HG03342 (cell line): Measurements from ENCODE around the gene GPC1.

ENCODE experiments used
- ATAC-seq: cut with Tn5 transposase; IDR thresholded peaks from one replicate; pipeline ENCODE4 v1.9.1; 2021; ENCODE audit warnings: mild to moderate bottlenecking, moderate library complexity; ENCODE audit not compliant: unreplicated experiment

The GPC1 gene

GRCh38 chr2:240441326-240441992 lies 6.0 kb downstream of the GPC1 start:
- no peak for ATAC-seq

DNA sequence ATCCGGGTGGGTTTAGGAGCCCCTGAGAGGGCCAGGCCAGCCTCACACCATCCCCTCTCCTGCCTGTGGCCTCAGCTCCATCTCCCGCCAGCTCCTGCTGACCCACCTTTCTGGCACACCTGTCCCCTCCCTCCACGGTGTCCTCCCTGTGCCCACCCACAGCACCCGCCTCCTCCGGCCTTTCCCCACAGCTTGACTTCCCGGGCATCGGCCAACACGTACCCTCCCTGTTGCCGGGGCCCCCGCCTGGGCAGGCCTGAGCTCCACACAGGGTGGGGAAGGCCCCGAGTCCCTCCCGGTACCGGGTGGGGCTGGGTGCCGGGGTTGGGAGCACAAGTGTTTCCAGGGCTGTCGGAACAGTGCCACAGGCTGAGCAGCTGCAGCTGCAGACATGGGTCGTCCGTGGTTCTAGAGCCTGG lies 6.5 kb downstream of the GPC1 start:
- no peak for ATAC-seq

GRCh38 chr2:240442891-240443715 lies 7.6 kb downstream of the GPC1 start:
- no peak for ATAC-seq

DNA sequence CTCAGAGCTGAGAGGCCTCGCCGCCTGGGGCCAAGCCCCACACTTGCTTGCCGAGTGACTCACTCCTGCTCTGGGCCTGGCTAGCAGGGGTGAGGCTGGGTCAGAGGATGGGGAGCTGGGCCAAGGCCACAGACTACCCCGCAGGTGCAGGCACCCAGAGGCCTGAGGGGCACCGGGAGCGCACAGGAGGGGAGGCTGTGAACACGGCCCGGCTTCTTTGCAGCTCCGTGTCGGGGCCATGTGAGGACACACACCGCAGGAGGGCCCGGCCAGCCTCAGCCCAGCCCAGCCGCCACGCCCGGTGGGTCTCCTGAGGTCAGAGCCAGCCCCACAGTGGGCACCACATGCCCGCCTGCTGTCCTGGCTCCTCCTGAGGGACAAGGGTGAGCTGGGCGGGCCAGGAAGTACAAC lies 8.4 kb downstream of the GPC1 start:
- no peak for ATAC-seq

DNA sequence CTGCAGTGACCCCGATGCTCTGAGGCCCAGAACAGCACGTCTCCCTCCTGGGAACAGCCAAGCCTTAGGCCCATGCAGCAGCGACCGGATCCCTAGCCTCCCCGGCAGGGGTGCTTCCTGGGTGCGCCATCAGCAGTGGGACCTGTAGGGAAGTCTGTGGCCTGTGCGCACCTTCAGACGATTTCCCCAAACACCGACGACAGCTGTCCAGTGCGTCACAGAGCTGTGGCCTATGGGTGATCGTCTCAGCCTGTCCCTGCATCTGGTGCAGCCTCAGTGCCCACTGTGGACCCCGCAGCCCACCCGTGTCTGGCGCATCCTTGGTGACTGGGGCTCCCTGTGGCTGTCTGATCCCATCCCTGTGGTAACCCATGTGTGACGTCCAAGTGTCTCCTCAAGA lies 9.0 kb downstream of the GPC1 start:
- ATAC-seq: no peak

GRCh38 chr2:240445961-240446663 lies 10.6 kb downstream of the GPC1 start:
- ATAC-seq: no peak

GRCh38 chr2:240446664-240447175 lies 11.3 kb downstream of the GPC1 start:
- no peak for ATAC-seq

- ATAC-seq: no peak
These were observed 11.9 kb downstream of the GPC1 start for GRCh38 chr2:240447331-240447730.

DNA sequence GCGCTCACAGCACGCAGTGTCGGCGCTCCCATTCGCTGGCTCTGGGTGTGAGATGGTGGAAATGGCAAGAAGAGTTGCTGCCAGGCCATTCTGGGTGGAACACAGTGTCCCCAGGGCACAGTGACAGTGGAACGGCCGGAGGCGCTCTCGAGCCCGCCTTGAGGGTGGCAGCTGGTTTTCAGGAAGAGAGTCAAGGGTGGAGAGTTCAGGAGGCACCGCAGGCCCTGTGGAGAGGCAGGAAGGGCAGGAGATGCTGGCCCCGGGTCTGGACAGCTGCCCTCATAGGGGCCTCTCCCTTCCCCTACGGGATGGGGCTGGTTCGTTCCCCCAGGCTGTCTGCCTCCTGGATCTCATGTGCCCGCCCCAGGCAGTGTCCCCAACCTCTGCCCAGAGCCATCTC lies 12.5 kb downstream of the GPC1 start:
- no peak for ATAC-seq

GRCh38 chr2:240448387-240449274 lies 13.2 kb downstream of the GPC1 start:
- ATAC-seq: no peak

- ATAC-seq: no peak
These were observed 14.5 kb downstream of the GPC1 start for GRCh38 chr2:240449764-240450531.

DNA sequence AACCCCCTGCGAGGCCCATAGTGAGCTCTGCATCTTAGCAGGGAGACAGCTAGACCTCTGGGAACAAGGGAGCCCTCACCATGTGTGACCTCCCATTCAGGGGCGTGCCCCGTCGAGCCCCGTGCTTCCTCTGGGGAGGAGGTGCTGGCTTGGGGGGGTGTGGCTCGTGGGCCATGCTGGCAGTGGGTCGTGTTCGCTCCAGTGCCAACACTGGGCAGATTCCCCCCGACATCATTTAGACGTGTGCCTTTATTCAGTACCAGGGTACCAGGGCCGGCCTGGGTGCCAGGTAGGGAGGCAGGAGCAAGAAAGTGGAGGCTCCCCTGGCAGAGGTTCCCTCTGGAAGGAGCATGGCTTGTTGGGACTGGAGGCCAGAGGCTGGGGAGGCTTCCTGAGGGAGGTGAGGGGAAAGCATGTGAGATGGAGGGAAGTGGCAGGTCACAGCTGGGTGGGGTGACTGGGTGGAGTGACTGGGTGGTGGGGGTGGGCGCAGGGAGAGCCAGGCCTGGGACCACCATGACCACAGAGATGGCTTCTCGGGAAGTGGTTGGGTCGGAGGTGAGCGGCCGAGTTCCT lies 15.2 kb downstream of the GPC1 start:
- no peak for ATAC-seq

DNA sequence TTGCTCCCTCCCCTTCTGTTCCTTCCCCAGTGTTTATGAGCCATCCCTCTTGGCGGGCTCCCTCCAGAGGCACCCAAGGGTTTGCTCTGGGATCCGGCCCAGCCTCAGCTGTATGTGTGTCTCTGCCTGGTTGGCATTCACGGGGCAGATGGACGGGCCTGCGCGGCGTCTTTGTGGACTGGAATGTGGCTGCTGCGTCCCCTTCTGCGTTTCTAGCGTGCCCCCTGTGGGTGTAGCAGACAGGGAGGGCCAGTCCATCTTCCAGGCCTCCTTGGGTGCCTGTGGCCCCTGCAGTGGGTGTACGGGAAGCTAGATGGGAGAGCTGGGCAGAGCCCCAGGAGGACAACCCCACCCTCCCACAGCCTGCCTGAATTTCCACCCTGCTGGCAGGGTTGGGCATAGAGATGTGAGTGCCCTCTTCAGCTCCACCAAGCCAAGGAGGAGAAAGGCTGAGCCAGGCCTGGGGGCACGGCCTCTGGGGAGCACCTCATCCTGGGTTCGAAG lies 15.7 kb downstream of the GPC1 start:
- ATAC-seq: no peak

DNA sequence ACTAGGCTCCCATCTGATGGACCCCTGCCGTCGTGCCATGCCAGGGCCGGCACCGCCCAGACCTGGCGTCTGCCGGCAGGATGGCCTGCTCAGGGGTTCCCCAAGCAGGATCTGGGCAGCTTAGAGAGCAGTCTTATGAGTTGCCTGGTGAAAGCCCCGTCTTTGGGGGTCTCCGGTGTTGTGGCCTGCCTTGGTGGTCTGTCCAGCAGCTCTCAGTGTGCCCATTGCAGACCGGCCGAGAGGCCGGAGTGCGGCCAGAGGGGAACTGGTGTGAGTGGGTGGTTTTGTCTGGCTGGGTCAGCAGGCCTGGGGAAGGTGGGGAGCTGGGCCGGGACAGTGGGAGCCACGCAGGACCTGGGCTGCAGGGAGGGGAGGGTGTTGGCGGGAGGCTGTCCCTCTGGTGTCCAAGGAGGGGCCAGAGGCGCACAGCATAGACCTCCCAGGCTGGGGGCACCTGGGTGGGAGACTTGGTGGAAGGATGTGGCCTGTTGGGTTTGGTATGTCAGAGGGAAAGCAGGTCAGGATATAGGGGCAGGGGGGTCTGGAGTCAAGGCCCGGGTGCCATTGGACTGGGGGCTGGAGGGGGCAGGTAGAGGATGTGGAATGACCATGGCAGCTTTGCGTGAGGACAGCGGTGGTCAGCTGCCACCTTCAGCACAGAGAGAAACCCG lies 16.5 kb downstream of the GPC1 start:
- ATAC-seq: no peak

DNA sequence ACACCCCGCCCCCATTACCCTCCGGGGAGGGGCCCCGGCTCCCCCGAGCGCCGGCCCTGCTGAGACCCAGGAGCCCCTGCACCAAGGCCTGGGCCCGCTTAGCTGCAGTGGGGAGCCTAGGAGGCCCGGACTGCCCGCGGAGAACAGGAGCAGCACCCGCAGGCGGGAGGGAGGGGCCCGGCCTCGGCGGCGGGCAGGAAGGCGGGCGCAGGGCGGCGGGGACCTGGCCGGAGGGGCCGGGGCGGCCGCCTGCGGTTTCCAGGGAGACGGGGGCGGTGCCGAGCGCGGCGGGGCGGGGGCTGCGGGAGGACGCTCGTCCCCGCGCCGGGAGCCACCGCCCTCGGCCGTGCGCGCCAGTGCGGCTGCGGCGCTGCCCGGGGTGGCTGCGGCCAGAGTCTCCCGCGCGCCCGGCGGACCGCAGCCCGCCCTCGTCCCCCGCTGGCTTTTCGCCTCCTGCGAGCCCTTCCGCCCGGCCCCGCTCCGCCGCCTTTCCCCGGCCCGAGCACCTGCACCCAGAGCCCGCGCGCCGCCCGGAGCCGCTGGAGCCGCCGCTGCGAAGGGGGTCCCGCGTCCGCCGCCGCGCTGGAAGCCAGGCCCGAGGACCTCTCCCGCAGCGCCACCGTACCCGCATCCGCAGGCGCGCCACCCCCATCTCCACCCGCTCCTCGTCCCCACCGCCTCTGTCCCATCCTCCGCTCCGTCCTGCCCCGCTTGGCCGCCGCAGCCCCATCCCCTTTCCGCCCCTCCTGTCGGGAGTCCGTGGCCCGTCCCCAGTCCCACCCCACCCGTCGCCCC lies 17.2 kb downstream of the GPC1 start:
- ATAC-seq: no peak

GRCh38 chr2:240453461-240454105 lies 18.1 kb downstream of the GPC1 start:
- ATAC-seq: no peak

- ATAC-seq: no peak
These were observed 18.8 kb downstream of the GPC1 start for GRCh38 chr2:240454106-240454901.
